ENCODE measurements around the gene ZFPM1.
"Not testable (repeated sequence)": the region's sequence is repeated elsewhere in the genome, so short reads cannot be mapped to it uniquely, and the experiment has no call there.

ZFPM1 gene

DNA sequence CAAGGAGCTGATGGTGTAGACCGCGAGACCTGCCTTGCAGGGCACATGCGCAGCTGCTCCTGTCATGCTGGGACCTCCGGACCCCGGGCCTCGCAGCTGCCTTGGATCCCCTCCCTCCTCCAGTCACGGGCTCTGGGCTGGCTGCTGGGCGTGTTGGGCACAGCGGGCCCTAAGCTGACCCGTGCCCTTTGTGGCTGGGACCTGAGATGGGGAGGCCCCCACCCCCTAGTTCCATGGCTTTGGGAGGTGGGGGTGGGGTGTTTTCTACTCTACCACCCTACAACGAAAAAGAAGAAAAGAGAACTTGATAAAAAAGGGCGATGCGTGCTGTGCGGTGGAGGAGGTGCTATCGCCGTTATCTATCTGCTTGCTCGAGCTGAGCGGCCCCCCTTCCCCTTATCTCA, 14.5 kb downstream of the ZFPM1 start:
- Histone ChIP-seq H3K9me3 (ENCODE audit: low read depth, low read length) (no peaks in the 10 kb centered on the region), H3K9ac (ENCODE audit: insufficient read length) (no peak overlapping the region), H3K27ac (no peak overlapping the region), H3K4me3 (no peak overlapping the region), H3K36me3 (ENCODE audit: insufficient read depth, low read length) (no peaks in the 10 kb centered on the region)
- TF ChIP-seq EZH2 (IDR thresholded peaks at IDR 0.05) (no peak), FOXP2 (optimal IDR thresholded peaks at IDR 0.05; ENCODE audit: control extremely low read depth, extremely low read length, insufficient read depth) (no peak), POLR2AphosphoS5 (IDR thresholded peaks at IDR 0.05; ENCODE audit: borderline replicate concordance, low read depth, low read length) (no peak)
- no peak for DNase-seq (ENCODE audit: low read depth, low spot score)

DNA sequence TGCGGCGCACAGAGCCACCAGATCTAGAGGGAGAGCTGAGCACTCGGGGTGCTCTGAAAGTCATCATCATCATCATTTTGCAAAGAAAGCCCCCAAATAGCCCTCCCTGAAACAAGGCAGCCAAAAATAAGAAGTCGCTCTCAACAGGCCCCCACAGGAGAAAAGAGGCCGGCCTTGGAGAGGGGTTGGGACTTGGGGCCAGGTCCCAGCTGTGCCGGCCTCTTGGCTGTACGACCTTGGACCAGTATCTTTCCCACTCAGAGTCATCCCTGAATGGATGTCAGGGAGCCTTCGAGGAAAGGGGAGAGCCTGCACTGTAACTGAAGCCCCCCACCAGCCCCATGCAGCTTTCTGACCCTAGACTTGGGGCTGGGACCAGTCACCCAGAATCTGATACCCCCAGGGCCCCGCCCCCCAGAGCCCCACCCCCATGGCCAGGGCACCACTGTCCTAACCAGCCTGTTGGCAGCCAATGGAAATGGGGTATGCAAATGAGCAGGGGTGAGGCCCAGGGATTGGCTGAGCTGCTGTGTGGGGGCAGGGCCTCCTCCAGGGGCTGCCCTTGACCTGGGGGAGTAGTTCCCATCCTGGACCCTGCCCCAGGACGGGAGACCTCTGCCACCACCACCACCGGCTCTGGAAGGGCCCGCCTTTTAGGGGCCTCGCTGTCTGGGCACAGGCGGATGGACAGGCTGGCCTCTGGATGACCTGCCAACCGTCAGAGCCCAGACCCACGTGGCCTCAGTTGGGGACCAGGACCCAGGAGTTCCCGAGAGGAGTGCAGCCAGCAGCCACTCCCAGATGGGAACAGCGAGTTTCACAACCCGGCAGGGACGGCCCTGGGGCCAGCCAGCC, 15.4 kb downstream of the ZFPM1 start:
- DNase-seq (ENCODE audit: low read depth, low spot score), result no peak
- no peaks in the 10 kb centered on the region for H3K9me3 ChIP-seq (ENCODE audit: low read depth, low read length)

DNA sequence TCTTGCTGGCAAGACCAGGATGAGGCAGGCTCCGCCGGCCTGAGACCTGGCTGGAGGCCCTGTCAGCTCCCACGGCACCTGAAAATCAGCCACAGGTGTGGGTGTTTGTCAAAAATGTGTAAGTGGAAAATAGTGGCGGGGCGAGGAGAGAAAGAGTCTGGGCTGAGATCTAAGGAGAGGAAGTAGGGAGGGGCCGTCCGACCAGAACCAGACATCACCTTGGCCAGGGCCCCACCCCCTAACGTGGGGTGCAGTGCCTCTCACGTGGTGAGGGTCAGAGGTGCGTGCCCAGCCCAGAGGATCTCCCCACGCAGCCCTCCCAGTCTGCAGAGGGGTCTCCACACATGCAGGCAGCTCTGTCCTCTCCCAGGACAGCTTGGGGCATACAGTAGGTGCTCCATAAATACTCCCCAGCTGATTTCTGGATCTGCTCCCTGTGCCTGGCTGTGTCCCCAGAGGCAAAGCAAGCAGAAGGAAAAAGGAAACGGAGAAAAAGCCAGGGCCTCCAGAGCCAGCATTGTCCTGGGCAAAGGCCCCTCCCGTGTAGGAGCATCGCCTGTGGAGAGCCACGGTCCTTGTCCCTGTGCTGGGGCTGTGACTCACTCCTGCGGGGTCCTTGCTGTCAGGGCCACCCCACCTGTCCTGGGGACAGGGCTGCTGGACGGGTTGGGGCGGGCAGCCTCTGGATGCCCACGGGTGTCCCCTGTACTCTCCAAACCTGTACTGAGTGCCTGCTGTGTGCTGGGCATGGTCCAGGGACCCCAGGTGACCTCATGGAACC, 16.7 kb downstream of the ZFPM1 start:
- Histone ChIP-seq H3K36me3 (ENCODE audit: insufficient read depth, low read length) (no peaks in the 10 kb centered on the region), H3K4me3 (no peak overlapping the region), H3K27ac (no peak overlapping the region), H3K9ac (ENCODE audit: insufficient read length) (no peak overlapping the region), H3K9me3 (ENCODE audit: low read depth, low read length) (no peaks in the 10 kb centered on the region)
- TF ChIP-seq EZH2 (IDR thresholded peaks at IDR 0.05) (no peak), FOXP2 (optimal IDR thresholded peaks at IDR 0.05; ENCODE audit: control extremely low read depth, extremely low read length, insufficient read depth) (no peak), POLR2AphosphoS5 (IDR thresholded peaks at IDR 0.05; ENCODE audit: borderline replicate concordance, low read depth, low read length) (no peak)
- no peak for DNase-seq (ENCODE audit: low read depth, low spot score)

More for the DNA sequence above, 15.4 kb downstream of the ZFPM1 start:
- H3K36me3 ChIP-seq (ENCODE audit: insufficient read depth, low read length), result no peaks in the 10 kb centered on the region
- H3K27ac ChIP-seq, result no peak overlapping the region
- H3K4me3 ChIP-seq, result no peak overlapping the region
- H3K9ac ChIP-seq (ENCODE audit: insufficient read length), result no peak overlapping the region
- no peak for TF ChIP-seq POLR2AphosphoS5 (IDR thresholded peaks at IDR 0.05; ENCODE audit: borderline replicate concordance, low read depth, low read length)
- TF ChIP-seq EZH2 (IDR thresholded peaks at IDR 0.05), result no peak
- TF ChIP-seq FOXP2 (optimal IDR thresholded peaks at IDR 0.05; ENCODE audit: control extremely low read depth, extremely low read length, insufficient read depth), result no peak

DNA sequence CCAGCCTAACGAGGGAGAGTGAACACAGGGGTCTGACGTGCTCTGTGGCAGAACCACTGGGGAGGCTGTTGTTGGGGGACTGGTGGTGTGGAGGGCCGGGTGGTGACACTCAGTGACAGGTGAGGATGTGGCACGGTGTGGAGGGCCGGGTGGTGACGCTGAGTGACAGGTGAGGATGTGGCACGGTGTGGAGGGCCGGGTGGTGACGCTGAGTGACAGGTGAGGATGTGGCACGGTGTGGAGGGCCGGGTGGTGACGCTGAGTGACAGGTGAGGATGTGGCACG, 17.3 kb downstream of the ZFPM1 start:
- H3K27ac ChIP-seq; H3K9me3 ChIP-seq (ENCODE audit: low read depth, low read length); DNase-seq (ENCODE audit: low read depth, low spot score); H3K4me3 ChIP-seq; H3K36me3 ChIP-seq (ENCODE audit: insufficient read depth, low read length); H3K9ac ChIP-seq (ENCODE audit: insufficient read length): not testable (repeated sequence)

DNA sequence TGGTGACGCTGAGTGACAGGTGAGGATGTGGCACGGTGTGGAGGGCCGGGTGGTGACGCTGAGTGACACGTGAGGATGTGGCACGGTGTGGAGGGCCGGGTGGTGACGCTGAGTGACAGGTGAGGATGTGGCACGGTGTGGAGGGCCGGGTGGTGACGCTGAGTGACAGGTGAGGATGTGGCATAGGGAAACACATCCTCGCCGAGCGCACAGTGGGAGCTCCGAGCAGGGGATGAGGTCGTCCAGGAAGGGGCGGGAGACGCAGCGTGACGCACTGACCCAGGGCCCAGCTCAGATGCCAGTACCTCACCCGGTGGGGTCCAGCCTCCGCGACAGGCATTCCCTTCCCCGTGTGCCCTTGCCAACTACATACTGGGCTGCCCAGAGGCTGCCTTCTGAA, 17.6 kb downstream of the ZFPM1 start:
- H3K36me3 ChIP-seq (ENCODE audit: insufficient read depth, low read length); H3K27ac ChIP-seq; H3K9me3 ChIP-seq (ENCODE audit: low read depth, low read length); H3K4me3 ChIP-seq; DNase-seq (ENCODE audit: low read depth, low spot score); H3K9ac ChIP-seq (ENCODE audit: insufficient read length): not testable (repeated sequence)

DNA sequence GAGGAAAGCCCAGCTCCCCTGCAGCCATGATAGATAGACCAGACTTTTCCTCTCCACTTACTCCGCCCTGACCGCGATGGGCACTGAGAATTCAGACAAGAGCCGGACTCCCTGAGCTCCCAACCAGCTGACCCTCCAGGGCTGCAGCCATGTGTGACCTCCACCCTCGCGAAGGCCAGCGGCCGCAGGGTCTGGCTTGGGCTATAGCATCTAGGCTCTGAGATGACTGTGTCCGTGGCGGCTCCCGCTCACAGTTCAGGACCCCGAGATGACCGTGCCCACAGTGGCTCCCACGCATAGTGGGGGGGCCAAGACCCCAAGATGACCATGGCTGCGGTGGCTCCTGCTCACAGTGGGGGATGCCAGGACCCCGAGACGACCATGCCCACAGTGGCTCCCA, 18.0 kb downstream of the ZFPM1 start:
- Histone ChIP-seq H3K36me3 (ENCODE audit: insufficient read depth, low read length) (no peaks in the 10 kb centered on the region), H3K4me3 (no peak overlapping the region), H3K9ac (ENCODE audit: insufficient read length) (no peak overlapping the region), H3K27ac (no peak overlapping the region), H3K9me3 (ENCODE audit: low read depth, low read length) (no peaks in the 10 kb centered on the region)
- no peak for DNase-seq (ENCODE audit: low read depth, low spot score)
- no peak for TF ChIP-seq EZH2 (IDR thresholded peaks at IDR 0.05)
- TF ChIP-seq FOXP2 (optimal IDR thresholded peaks at IDR 0.05; ENCODE audit: control extremely low read depth, extremely low read length, insufficient read depth), result no peak
- no peak for TF ChIP-seq POLR2AphosphoS5 (IDR thresholded peaks at IDR 0.05; ENCODE audit: borderline replicate concordance, low read depth, low read length)

DNA sequence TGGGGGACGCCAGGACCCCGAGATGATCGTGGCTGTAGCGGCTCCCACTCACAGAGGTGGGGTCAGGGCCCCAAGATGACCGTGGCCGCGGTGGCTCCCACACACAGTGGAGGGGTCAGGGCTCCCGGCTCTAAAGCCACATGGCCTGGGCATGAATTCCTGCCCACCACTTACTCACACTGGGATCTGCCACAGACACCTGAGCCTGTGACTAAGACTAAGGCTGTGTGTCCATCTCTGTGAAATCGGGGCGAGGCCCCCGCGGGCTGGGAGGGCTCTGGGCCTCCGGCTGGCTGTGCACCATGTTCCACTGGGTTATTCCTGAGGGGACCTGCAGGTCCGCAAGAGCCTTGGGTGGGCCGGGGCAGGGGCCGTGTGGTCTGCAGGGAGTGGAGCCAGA, 18.5 kb downstream of the ZFPM1 start:
- H3K27ac ChIP-seq, result no peak overlapping the region
- no peaks in the 10 kb centered on the region for H3K36me3 ChIP-seq (ENCODE audit: insufficient read depth, low read length)
- no peak overlapping the region for H3K4me3 ChIP-seq
- DNase-seq (ENCODE audit: low read depth, low spot score), result no peak
- no peaks in the 10 kb centered on the region for H3K9me3 ChIP-seq (ENCODE audit: low read depth, low read length)
- no peak overlapping the region for H3K9ac ChIP-seq (ENCODE audit: insufficient read length)
- TF ChIP-seq EZH2 (IDR thresholded peaks at IDR 0.05), result no peak
- no peak for TF ChIP-seq POLR2AphosphoS5 (IDR thresholded peaks at IDR 0.05; ENCODE audit: borderline replicate concordance, low read depth, low read length)
- TF ChIP-seq FOXP2 (optimal IDR thresholded peaks at IDR 0.05; ENCODE audit: control extremely low read depth, extremely low read length, insufficient read depth), result no peak

DNA sequence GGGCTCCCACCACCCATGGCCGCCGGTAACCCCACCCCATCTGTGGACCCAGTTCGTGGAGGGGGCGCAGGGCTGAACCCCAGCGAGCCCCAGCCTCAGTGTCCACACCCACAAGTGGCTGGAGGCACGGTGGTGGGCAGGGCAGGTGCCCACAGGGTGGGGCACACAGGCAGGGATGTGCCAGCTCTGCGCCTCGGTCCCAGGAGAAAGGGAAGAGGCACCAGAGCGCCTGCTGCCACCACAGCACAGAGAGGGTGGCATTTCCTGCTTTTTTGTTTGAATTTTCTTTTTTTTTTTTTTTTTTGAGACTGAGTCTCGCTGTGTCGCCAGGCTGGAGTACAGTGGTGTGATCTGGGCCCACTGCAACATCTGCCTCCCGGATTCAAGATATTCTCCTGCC, 19.0 kb downstream of the ZFPM1 start:
- H3K9ac ChIP-seq (ENCODE audit: insufficient read length), result no peak overlapping the region
- no peak overlapping the region for H3K4me3 ChIP-seq
- no peak for DNase-seq (ENCODE audit: low read depth, low spot score)
- H3K9me3 ChIP-seq (ENCODE audit: low read depth, low read length), result no peaks in the 10 kb centered on the region
- TF ChIP-seq FOXP2 (optimal IDR thresholded peaks at IDR 0.05; ENCODE audit: control extremely low read depth, extremely low read length, insufficient read depth), result no peak
- TF ChIP-seq POLR2AphosphoS5 (IDR thresholded peaks at IDR 0.05; ENCODE audit: borderline replicate concordance, low read depth, low read length), result no peak
- no peak for TF ChIP-seq EZH2 (IDR thresholded peaks at IDR 0.05)
- H3K27ac ChIP-seq, result no peak overlapping the region
- no peaks in the 10 kb centered on the region for H3K36me3 ChIP-seq (ENCODE audit: insufficient read depth, low read length)
